Measurements from ENCODE around the gene TNF. TPM values are rescaled to one million over a fixed set of nuclear protein-coding genes. Genes with fewer than 3 reads are reported as not detected.

TNF gene
- total RNA-seq, 4 donors from 2014 or later, result 1.0 to 6.4 (median 3.3) TPM

DNA sequence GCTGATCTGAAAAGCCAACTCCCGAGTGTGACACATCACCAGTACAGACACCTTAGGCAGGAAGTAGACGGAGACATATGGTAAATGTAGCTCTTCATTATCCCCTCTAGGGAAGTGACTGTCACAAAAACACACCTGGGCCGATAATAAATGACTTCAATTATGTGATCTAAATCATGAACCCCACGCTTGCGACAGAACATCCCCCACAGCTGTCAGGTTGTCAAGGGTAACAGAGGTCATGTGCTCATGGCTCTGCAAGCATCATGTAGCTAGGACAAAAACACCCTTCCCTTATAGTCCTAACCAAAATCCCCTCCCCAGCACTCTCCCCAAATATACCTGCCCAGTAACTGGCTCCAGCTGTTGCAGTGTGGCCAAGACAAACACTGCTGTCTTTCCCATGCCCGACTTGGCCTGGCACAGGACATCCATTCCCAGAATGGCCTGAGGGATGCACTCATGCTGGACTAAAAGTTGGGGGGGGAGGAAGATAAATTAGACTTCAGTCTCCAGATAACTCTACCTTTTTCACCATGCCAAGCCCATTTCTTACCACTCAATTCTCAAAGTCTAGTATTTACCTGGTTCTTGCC lies 36.5 kb upstream of the TNF start:
- Histone ChIP-seq H3K4me3 (peak overlapping the region; percentile 72), H3K9me3 (no peaks in the 10 kb centered on the region), H3K4me1 (peaks cover 44% of the 10 kb centered on the region), H3K27ac (no peak overlapping the region), H3K27me3 (no peaks in the 10 kb centered on the region), H3K36me3 (peaks cover 63% of the 10 kb centered on the region)
- 54% methylated on average over 6 of the region's 6 CpGs for WGBS
- no peak for DNase-seq (ENCODE audit: low spot score in 2 of 2)
- TF ChIP-seq EP300 (IDR thresholded peaks at IDR 0.05) (no peak), POLR2AphosphoS5 (IDR thresholded peaks at IDR 0.05) (no peak), POLR2A (IDR thresholded peaks at IDR 0.05) (no peak)
- TF ChIP-seq, protein P1, sequence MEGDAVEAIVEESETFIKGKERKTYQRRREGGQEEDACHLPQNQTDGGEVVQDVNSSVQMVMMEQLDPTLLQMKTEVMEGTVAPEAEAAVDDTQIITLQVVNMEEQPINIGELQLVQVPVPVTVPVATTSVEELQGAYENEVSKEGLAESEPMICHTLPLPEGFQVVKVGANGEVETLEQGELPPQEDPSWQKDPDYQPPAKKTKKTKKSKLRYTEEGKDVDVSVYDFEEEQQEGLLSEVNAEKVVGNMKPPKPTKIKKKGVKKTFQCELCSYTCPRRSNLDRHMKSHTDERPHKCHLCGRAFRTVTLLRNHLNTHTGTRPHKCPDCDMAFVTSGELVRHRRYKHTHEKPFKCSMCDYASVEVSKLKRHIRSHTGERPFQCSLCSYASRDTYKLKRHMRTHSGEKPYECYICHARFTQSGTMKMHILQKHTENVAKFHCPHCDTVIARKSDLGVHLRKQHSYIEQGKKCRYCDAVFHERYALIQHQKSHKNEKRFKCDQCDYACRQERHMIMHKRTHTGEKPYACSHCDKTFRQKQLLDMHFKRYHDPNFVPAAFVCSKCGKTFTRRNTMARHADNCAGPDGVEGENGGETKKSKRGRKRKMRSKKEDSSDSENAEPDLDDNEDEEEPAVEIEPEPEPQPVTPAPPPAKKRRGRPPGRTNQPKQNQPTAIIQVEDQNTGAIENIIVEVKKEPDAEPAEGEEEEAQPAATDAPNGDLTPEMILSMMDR (IDR thresholded peaks at IDR 0.05), result no peak

DNA sequence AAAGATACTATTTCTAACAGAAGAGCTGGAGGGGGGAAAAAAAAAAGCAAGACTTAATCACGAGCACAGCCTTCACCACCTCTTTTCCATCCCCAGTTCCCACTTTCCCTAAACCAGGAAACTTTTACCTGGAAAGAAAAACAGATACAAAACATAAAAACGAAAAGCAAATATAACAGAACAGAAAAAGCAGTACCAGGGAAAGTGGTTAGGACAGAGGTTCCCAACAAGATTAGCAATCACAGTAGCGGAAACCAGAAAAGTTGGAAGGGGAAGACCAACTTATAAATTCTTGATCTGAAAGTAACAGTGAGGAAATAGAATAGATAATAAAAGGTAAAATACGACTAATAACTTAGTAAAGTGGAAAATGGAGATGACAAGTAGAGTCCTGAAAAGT lies 34.7 kb upstream of the TNF start:
- Histone ChIP-seq H3K36me3 (peaks cover 45% of the 10 kb centered on the region), H3K27me3 (no peaks in the 10 kb centered on the region), H3K27ac (peak overlapping the region; percentile 93), H3K9me3 (no peaks in the 10 kb centered on the region), H3K4me1 (peaks cover 44% of the 10 kb centered on the region), H3K4me3 (peak overlapping the region; percentile 72)
- no peak for TF ChIP-seq POLR2AphosphoS5 (IDR thresholded peaks at IDR 0.05)
- TF ChIP-seq, protein P1 (IDR thresholded peaks at IDR 0.05), result no peak
- TF ChIP-seq POLR2A (IDR thresholded peaks at IDR 0.05), result no peak
- no peak for TF ChIP-seq EP300 (IDR thresholded peaks at IDR 0.05)
- WGBS, result 9% methylated on average over 4 of the region's 4 CpGs
- no peak for DNase-seq (ENCODE audit: low spot score in 2 of 2)

DNA sequence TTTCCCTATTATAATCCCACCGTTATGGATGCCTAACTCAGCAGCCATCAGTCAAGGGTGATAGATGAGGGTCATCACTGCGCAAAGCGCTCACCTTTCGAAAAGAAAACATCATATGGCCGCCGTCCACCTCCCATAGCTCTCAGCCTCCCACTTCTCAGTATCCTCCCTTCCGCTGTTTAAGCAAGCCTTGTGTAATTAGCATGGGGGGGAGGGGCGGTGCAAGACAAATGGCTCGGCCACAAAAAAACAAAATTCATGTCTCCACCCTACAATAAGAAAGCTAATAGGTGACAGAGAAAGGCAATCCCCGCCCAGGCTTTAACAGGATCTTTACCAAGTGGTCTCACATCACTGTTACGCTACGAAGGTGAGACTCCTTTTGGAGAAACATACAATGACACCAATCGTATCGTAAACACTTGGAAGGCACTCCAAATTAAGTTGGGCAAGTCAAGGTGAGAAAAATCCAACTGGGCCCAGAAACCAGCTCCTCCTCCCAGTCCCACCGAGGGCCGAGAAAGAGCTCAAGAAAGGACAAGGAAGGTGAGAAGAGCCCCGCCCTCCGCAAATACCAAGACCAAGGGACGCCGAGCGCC lies 34.2 kb upstream of the TNF start:
- Histone ChIP-seq H3K27me3 (no peaks in the 10 kb centered on the region), H3K36me3 (peaks cover 40% of the 10 kb centered on the region), H3K4me3 (peak overlapping the region; percentile 72), H3K4me1 (peaks cover 45% of the 10 kb centered on the region), H3K27ac (peak overlapping the region; percentile 93), H3K9me3 (no peaks in the 10 kb centered on the region)
- under 1% methylated on average over 21 of the region's 21 CpGs for WGBS
- DNase-seq (ENCODE audit: low spot score in 2 of 2), result peak in 1 of 2 donors; percentile 73
- no peak for TF ChIP-seq POLR2AphosphoS5 (IDR thresholded peaks at IDR 0.05)
- TF ChIP-seq POLR2A (IDR thresholded peaks at IDR 0.05), result no peak
- TF ChIP-seq EP300 (IDR thresholded peaks at IDR 0.05), result no peak
- TF ChIP-seq, protein P1 (IDR thresholded peaks at IDR 0.05), result no peak

DNA sequence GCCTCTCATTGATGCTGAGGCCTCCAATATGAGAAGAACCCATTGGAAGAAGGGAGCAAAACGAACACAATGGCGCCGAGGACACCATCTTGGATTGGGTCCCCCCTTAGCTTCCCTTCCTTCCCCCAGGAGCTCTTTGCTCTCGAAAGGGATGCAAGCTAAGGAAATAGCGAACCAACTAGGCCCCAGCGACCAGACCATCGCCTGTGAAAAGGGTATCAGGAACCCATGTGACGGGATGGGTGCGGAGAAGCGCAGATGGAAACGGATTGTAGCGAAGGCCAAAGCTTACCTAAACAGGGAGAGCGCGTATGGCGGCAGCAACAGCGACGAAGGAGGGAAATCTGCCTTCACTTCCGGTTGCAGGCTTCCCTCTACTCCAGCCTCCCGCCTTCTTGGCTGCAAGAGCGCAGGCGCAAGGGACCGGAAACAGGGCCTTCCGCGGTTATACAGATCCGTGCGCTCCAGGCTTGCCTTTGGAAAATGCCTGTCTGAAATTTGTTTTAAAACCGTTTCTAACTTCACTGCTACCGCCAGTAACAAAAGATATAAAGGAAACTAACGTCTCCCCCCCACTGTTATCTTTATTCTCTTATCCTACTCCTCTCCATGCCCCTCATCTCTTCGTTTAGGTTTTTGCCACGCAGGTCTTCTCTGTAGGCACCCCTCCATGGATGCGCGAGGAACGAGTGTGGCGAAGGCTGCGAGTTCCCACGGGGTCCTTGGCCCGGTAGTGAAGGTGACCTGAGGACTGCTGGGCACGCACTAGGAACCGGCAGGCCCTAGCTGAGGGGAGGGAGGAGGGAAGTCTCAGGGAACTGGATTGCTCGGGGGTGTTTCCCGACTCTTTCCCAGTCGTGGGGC lies 33.5 kb upstream of the TNF start, which contains the start of gene DDX39B:
DDX39B (minus strand) TSS at position 346 of the 864 bp plus-strand sequence. CDS start 1,471 bp downstream, outside the sequence.
- under 1% methylated on average over 38 of the region's 43 CpGs for WGBS
- Histone ChIP-seq H3K9me3 (no peaks in the 10 kb centered on the region), H3K4me3 (peak within 1 kb of the TSS; percentile 72), H3K27me3 (no peaks in the 10 kb centered on the region), H3K36me3 (peaks cover 33% of the 10 kb centered on the region), H3K27ac (peak within 1 kb of the TSS; percentile 93), H3K4me1 (peaks cover 53% of the 10 kb centered on the region)
- TF ChIP-seq POLR2AphosphoS5 (IDR thresholded peaks at IDR 0.05) (peak; percentile 75 to 99 (median 97)), EP300 (IDR thresholded peaks at IDR 0.05) (no peak), POLR2A (IDR thresholded peaks at IDR 0.05) (peak; percentile 78 to 89)
- DNase-seq (ENCODE audit: low spot score in 2 of 2), result peak; percentile 97

DNA sequence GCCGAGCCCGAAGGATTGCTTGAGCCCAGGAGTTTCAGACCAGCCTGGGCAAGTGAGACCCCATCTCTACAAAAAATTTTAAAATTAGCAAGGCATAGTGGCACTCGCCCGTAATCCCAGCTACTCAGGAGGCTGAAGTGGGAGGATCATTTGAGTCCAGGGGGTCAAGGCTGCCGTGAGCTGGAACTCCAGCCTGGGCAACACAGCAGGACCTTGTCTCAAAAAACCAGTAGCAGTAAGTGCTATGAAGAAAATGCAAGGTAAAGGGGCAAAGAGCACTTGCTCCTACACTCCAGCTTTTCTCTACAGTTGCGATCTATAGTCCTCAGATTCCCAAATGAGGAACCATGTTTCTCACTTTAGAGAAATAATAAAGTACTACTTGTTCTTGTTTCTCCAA lies 31.7 kb upstream of the TNF start:
- Histone ChIP-seq H3K36me3 (peaks cover 15% of the 10 kb centered on the region), H3K27ac (no peak overlapping the region), H3K4me3 (no peak overlapping the region), H3K27me3 (no peaks in the 10 kb centered on the region), H3K9me3 (no peaks in the 10 kb centered on the region), H3K4me1 (peaks cover 57% of the 10 kb centered on the region)
- TF ChIP-seq, protein P1 (IDR thresholded peaks at IDR 0.05), result no peak
- TF ChIP-seq POLR2A (IDR thresholded peaks at IDR 0.05), result no peak
- no peak for DNase-seq (ENCODE audit: low spot score in 2 of 2)
- 95% methylated on average over 6 of the region's 6 CpGs for WGBS
